Mesodermal cell (in vitro differentiated cells): ENCODE data around the gene SSC4D. TPM values are rescaled to one million over a fixed set of nuclear protein-coding genes. Genes with fewer than 3 reads are reported as not detected.
"Not testable (repeated sequence)": the region's sequence is repeated elsewhere in the genome, so short reads cannot be mapped to it uniquely, and the experiment has no call there.

ENCODE experiments used
- H3K27ac ChIP-seq: 2 replicates; pipeline ENCODE4 v1.7.0; 2013; ENCODE audit warnings: mild to moderate bottlenecking, low read depth, low read length, moderate library complexity; ENCODE audit not compliant: severe bottlenecking
- H3K36me3 ChIP-seq: 2 replicates; pipeline ENCODE4 v1.7.1; 2013; ENCODE audit warnings: mild to moderate bottlenecking, low read length, moderate library complexity; ENCODE audit not compliant: control insufficient read depth, insufficient read depth
- H3K4me1 ChIP-seq: one replicate; pipeline ENCODE4 v1.7.1; 2013; ENCODE audit warnings: mild to moderate bottlenecking, low read length; ENCODE audit not compliant: insufficient read depth, control insufficient read depth, poor library complexity, severe bottlenecking
- H3K4me3 ChIP-seq: 2 replicates; pipeline ENCODE4 v1.7.0; 2013; ENCODE audit warnings: low read length, control low read depth, mild to moderate bottlenecking; ENCODE audit not compliant: insufficient read depth, poor library complexity, severe bottlenecking; ENCODE audit errors: extremely low read depth
- H3K9me3 ChIP-seq: 2 replicates; pipeline ENCODE4 v1.7.1; 2013; ENCODE audit warnings: mild to moderate bottlenecking, low read length, moderate library complexity; ENCODE audit not compliant: control insufficient read depth
- WGBS, 2 experiments: methylation state at CpG; one replicate each; pipeline ENCODE4 v1.1.5; 2013; ENCODE audit warnings: missing lambda C conversion rate in 2 of 2; ENCODE audit not compliant: insufficient coverage in 2 of 2; 5-methylcytosine and 5-hydroxymethylcytosine counted together
- polyA plus RNA-seq, 2 experiments: library from polyadenylated mRNA; stranded (reverse); fragments of 50-300 nt; gene quantifications; one replicate each; pipeline ENCODE4 v1.2.3, GENCODE V29; 2013

Gene SSC4D
- 6.4 TPM for polyA plus RNA-seq (2013, experiment 1 of 2)
- polyA plus RNA-seq (2013, experiment 2 of 2): 5.2 TPM

GRCh38 chr7:76409537-76409936, at the start of gene SSC4D:
TSS of gene SSC4D (minus strand) at chr7:76409697. CDS start at chr7:76404439, 5,258 bp downstream.
- 12 to 17% methylated on average over 3 to 5 of the region's 6 CpGs for WGBS, 2 experiments
- Histone ChIP-seq H3K36me3 (no peaks in the 10 kb centered on the region), H3K4me3 (peak within 1 kb of the TSS; percentile 22), H3K9me3 (no peaks in the 10 kb centered on the region), H3K27ac (no peak within 1 kb of the TSS), H3K4me1 (no peaks in the 10 kb centered on the region)

GRCh38 chr7:76458504-76458903, 49.0 kb upstream of the SSC4D start:
- H3K4me1 ChIP-seq, H3K4me3 ChIP-seq, H3K36me3 ChIP-seq, H3K9me3 ChIP-seq, H3K27ac ChIP-seq: not testable (repeated sequence)
- 29% methylated on average over 1 of the region's 4 CpGs; no CpG with 5 or more reads in 1 of the 2 experiments for WGBS, 2 experiments

DNA sequence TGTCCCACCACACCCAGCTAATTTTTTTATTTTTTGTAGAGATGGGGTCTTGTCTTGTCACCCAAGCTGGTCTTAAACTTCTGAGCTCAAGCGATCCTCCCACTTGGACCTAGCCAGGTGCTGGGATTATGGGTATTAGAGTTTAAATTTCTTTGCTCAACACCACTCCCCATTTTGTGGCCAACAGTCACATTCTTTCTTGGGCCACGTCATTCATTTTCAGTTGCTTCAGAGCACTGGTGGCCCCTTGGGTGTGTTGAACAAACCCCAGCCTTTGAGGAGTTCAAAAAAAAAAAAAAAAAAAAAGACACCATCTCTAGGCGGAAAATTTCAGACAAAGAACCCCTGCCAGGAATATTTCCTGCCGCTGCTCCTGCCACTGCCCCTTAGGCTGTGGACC, 47.5 kb upstream of the SSC4D start:
- H3K36me3 ChIP-seq, H3K4me1 ChIP-seq, H3K27ac ChIP-seq, H3K4me3 ChIP-seq, H3K9me3 ChIP-seq: not testable (repeated sequence)
- no CpG with 5 or more reads among the region's 4 CpGs for WGBS, 2 experiments

- not testable (repeated sequence) for H3K4me3 ChIP-seq, H3K9me3 ChIP-seq, H3K36me3 ChIP-seq, H3K4me1 ChIP-seq, H3K27ac ChIP-seq
- 53 to 80% methylated on average over 2 to 3 of the region's 5 CpGs for WGBS, 2 experiments
These were observed 36.1 kb upstream of the SSC4D start for GRCh38 chr7:76445577-76446008.

DNA sequence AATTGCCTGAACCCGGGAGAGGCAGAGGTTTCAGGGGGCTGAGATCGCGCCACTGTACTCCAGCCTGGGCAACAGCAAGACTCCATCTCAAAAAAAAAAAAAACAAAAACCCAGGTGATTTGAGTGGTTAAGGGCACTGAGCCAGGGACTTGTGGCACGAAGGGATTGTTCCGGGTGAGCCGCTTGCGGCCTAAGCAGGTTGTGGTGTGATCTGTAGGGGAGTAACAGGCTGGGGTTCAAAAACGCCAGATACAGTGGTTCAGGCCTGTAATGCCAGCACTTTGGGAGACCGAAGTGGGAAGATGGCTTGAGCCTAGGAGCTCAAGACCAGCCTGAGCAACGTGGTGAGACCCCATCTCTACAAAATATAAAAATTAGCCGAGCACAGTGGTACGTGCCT, 34.3 kb upstream of the SSC4D start:
- not testable (repeated sequence) for H3K9me3 ChIP-seq, H3K27ac ChIP-seq, H3K4me1 ChIP-seq, H3K36me3 ChIP-seq, H3K4me3 ChIP-seq
- no CpG with 5 or more reads among the region's 12 CpGs for WGBS, 2 experiments

DNA sequence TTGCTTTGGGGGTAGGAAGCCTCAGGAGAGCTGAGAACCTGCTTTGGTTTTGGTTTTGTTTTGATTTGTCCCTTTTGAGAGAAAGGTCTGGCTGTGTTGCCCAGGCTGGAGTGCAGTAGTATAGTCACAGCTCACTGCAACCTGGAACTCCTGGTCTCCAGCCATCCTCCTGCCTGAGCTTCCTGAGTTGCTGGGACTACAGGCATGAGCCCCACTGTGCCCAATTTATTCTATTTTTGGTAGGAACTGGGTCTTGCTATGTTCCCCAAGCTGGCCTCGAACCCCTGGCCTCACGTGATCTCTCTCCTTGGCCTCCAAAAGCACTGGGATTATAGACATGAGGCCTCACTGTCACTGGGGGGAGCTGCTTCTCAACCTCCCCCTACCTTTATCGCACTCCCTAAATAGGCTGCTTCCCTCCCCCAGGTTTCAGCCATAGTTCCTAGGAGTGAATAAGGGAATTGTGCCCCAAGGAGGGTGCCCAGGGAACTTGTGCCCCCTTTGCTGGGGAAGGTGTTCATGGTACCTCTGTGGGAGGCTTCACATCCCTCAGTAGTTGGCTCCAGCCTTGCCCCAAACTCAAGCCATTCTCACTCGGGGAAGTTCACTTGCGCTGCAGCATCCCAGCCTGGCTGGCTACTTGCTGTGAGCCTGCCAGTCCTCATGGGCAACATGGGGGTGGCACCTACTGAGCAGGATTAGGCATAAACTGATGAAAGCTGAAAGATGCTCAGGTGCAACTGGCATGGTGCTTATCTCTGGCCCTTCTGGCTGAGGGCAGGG, 33.4 kb upstream of the SSC4D start:
- H3K4me1 ChIP-seq, H3K36me3 ChIP-seq, H3K9me3 ChIP-seq, H3K27ac ChIP-seq, H3K4me3 ChIP-seq: not testable (repeated sequence)
- WGBS, 2 experiments: 93% methylated on average over 2 of the region's 5 CpGs; no CpG with 5 or more reads in 1 of the 2 experiments

- not testable (repeated sequence) for H3K4me1 ChIP-seq, H3K36me3 ChIP-seq, H3K4me3 ChIP-seq, H3K27ac ChIP-seq, H3K9me3 ChIP-seq
- WGBS, 2 experiments: no CpG with 5 or more reads among the region's 10 CpGs
These were observed 32.3 kb upstream of the SSC4D start for GRCh38 chr7:76441792-76442191.

DNA sequence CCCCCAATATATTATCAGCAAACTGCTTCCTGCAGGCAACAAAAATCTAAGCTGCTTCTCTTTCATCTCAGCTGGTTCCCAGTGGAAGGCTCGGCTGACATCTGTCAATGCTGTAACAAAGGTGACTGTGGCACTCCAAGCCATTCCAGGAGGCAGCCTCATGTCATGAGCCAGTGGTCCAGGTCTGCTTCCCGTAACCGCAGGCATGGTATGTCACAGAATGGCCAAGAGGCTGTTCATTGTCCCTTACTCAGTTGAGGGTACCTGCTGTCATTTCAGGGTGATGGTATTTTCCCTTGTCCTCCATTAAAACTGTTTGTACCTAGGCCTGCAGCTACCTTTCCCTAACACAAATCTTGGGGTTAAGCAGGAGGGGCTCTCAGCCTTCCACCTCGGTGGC, 30.9 kb upstream of the SSC4D start:
- 85 to 89% methylated on average over 3 to 4 of the region's 4 CpGs for WGBS, 2 experiments
- not testable (repeated sequence) for H3K9me3 ChIP-seq, H3K4me3 ChIP-seq, H3K36me3 ChIP-seq, H3K27ac ChIP-seq, H3K4me1 ChIP-seq

DNA sequence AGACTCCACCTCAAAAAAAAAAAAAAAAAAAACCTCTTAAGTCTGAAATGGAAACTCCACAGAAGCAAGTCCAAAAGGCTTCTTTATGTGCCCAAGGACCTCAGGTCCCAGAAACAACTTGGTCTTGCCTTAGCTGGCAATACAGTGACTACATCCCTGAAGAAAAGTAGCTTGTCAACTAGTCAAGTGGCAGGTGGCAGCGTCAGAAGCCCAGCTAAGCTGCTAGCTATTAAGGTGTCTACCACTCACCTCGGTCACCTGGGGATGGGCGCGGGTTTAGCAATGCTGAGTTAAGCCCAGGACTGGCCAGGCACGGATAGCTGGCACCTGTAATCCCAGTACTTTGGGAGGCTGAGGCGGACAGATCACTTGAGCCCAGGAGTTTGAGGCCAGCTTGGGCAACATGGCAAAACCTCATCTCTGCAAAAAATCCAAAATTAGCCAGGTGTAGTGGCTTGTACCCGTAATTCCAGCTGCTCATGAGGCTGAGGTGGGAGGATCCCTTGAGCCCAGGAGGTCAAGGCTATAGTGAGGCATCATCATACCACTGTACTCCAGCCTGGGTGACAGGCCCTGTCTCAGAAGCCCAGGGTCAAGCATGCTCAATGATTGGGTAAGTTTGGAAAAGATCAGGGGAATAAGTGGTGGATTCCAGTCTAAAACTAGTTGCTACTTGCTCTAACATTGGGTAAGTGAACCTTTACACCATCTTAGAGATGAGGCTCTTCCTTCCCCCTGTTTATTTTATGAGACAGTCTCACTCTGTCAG, 29.8 kb upstream of the SSC4D start:
- WGBS, 2 experiments: no CpG with 5 or more reads among the region's 7 CpGs
- H3K4me3 ChIP-seq, H3K4me1 ChIP-seq, H3K36me3 ChIP-seq, H3K27ac ChIP-seq, H3K9me3 ChIP-seq: not testable (repeated sequence)

GRCh38 chr7:76437873-76438272, 28.4 kb upstream of the SSC4D start:
- H3K4me3 ChIP-seq, H3K36me3 ChIP-seq, H3K9me3 ChIP-seq, H3K4me1 ChIP-seq, H3K27ac ChIP-seq: not testable (repeated sequence)
- WGBS, 2 experiments: no CpG with 5 or more reads among the region's 2 CpGs

- no peak overlapping the region for H3K27ac ChIP-seq
- WGBS, 2 experiments: 93% methylated on average over 2 of the region's 3 CpGs
- H3K4me1 ChIP-seq: peaks cover 6% of the 10 kb centered on the region
- H3K4me3 ChIP-seq: no peak overlapping the region
- no peaks in the 10 kb centered on the region for H3K36me3 ChIP-seq
- H3K9me3 ChIP-seq: no peaks in the 10 kb centered on the region
These were observed 21.3 kb upstream of the SSC4D start for GRCh38 chr7:76430836-76431235.
